GM19372 (cell line): ENCODE results near the gene OSBPL5.

ENCODE experiments used
- ATAC-seq: cut with Tn5 transposase; IDR thresholded peaks from one replicate; pipeline ENCODE4 v1.9.1; 2021; ENCODE audit warnings: mild to moderate bottlenecking, low read depth, moderate library complexity; ENCODE audit not compliant: unreplicated experiment

The OSBPL5 gene

GRCh38 chr11:3152471-3153110, 12.5 kb downstream of the OSBPL5 start:
- ATAC-seq: no peak

- no peak for ATAC-seq
These were observed 14.4 kb downstream of the OSBPL5 start for GRCh38 chr11:3150726-3151125.

DNA sequence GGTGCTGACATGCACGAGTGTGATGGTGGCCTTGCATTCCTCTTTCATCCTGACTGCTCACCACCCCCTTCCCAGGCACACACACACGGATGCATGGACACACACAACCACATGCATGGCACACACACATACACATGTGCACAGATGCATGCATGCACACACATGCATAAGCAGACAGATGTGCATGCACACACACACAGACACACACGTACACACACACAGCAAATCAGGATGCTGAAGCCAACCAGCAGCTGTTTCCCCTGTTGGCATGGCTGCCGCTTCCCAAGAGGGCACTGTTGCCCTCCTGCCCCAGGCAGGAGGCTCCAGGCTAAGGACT, 15.3 kb downstream of the OSBPL5 start:
- no peak for ATAC-seq

GRCh38 chr11:3148990-3149851, 15.9 kb downstream of the OSBPL5 start:
- no peak for ATAC-seq

DNA sequence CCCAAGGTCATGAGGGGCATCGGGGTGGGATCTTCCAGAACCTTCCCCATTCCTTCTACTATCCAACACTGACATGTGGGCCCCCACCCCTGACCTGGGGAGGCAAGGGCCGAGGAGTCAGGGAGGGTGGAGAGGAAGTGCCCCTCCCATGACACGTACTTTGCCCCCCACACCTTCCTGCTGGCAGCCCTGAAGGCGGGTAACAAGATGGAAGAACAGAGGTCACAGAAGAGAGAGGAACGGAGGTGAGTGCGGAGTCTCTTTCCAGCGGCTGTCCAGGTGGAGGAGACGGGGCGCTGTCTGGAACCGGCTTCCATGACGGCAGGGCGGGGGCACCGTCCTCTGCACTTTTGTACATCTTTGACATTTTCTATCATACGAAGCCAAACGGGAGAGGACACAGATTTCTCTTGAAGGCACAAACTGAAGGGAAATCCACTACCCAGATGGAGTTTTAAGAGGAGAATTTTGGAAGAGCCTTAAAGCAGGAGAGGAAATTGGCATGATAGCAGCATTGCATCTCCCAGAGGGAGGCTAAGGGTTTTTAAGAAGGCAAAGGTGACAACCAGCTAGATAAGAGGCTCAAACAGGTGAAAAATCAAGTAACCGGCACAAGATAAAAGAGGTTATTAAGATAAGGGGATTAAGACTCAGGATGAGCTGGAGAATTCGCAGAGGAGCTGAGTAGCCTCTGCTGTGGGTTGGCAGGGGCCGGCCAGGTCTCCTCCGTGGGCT, 16.7 kb downstream of the OSBPL5 start:
- ATAC-seq: no peak

DNA sequence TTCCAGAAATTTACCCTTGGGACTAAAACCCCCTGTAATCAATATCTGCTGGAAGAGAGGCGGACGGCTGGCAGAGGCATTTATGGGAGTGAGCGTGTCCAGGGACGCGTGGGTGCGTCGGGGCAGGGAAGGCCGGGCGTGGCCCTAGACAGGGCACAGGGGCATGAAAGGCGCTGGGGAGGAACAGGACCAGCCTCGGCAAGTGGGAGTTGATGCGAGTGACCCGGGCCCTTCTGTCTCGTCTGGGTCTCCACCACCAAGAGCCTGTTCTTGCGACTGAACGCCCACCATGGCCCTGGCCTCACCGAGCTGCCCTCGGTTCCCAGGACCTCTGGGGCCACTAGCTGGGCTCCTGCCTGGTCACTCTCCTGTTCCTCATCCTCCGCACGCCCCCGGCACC, 17.5 kb downstream of the OSBPL5 start:
- ATAC-seq: no peak

GRCh38 chr11:3147257-3147619, 17.9 kb downstream of the OSBPL5 start:
- ATAC-seq: no peak

GRCh38 chr11:3146612-3147256, 18.4 kb downstream of the OSBPL5 start:
- no peak for ATAC-seq

DNA sequence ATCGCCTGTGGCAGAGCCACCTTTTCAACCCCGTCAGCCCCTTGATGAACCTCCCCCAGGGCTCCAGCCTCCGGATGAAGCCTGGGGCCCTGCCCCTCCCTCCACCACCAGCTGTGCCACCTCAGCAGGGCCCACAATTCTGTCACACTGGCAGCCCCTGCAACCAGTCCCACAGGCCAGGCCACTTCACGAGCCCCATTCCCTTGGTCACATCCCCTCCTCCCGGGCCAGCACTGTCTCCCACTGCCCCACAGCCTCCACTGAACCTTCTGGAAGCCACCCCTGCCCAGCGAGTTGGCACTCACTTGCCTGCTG, 19.9 kb downstream of the OSBPL5 start:
- no peak for ATAC-seq

- no peak for ATAC-seq
These were observed 20.6 kb downstream of the OSBPL5 start for GRCh38 chr11:3144296-3145205.

GRCh38 chr11:3143136-3143880, 21.8 kb downstream of the OSBPL5 start:
- no peak for ATAC-seq

DNA sequence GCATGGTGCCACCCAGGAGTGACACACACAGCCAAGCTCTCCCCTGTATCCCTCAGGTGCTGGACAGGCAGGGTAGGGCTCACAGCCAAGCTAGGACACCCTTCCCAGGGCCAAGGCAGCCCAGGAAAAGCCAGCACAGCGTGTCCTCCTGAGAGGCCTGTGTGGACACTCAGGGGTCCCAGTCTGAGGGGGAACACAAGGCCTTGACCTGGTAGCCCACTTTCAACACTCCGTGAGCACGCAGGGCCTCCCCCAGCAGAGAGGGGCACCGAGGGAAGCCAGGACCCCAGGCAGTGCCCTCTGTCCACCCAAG, 24.9 kb downstream of the OSBPL5 start:
- no peak for ATAC-seq

DNA sequence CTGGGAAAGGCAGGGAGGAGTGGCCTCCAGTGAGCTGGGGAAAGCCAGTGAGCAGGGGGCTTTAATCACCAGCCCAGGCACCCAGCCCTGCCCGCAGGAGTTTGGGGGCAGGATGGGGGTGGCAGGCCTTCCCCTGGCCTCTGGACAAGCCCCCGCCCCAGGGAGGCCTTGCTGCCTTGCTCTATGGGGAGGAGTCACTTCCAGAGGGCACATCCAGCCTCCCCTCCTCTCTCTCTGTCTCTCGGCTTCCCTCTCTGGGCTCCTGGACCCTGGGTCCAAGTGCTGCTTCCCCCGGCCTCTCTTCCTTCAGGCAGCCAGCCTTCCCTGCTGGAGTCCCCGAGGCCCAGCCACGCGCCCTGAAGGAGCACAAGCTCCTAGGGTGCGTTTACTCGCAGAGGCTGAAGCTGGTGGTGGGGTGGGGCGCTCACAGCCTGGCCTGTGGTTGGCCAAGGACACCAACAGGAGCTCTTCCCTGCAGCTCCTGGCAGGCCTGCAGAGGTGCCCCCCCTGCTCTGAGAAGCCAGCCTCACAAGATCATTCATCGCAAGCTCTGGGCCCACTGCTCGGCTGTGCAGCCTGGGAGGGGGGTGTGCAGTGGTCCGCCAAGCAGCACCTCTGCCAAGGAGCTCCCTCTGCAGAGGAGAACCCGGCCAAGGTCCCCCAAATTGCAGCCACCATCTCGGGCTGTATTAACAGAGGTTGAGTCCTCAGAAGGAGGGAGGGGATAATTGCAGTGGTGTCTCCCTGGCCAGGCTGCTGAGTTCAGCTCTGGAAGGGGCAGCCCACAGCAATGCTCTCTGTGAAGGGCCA, 25.4 kb downstream of the OSBPL5 start:
- no peak for ATAC-seq

DNA sequence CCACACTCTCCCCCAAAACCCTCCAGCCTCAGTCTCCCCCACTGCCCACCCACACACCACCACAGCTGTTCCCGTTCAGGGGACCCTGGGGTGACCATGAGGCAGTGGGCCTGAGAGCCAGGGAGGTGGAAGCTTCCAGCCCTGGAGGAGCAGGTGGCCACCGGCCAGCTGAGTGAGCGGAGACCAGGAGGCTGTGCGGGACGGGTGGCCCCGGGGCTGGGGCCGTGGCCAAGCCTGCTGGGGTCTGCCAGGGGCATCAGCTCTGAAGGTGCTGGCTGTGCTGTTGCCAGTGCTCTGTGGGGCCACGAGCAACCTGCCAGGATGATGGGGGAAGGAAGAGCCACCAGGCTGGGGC, 26.0 kb downstream of the OSBPL5 start:
- ATAC-seq: no peak

GRCh38 chr11:3138178-3139085, 26.7 kb downstream of the OSBPL5 start:
- ATAC-seq: no peak

- ATAC-seq: no peak
These were observed 27.5 kb downstream of the OSBPL5 start for GRCh38 chr11:3137486-3138177.
